ENCODE data around the gene ADH1A. TPM values are rescaled to one million over a fixed set of nuclear protein-coding genes. Genes with fewer than 3 reads are reported as not detected.

Gene ADH1A
- total RNA-seq, 2 experiments from 2014 or later = not detected

- Histone ChIP-seq H3K36me3 (ENCODE audit: insufficient read depth, low read length) (no peaks in the 10 kb centered on the region), H3K27ac (ENCODE audit: low read depth in 1 of 2, low read length in 2 of 2) (no peak overlapping the region), H3K4me1 (ENCODE audit: insufficient read depth, low read length) (no peaks in the 10 kb centered on the region), H3K9me3 (ENCODE audit: control insufficient read depth in 1 of 2, insufficient read depth in 1 of 2, low read length in 2 of 2) (no peaks in the 10 kb centered on the region), H3K27me3 (ENCODE audit: control insufficient read depth in 1 of 2, insufficient read depth in 2 of 2, low read length in 2 of 2) (no peaks in the 10 kb centered on the region), H3K4me3 (ENCODE audit: low read length) (no peak overlapping the region)
- H3K27ac Mint-ChIP-seq = no peak overlapping the region
- H3K4me3 Mint-ChIP-seq = no peak overlapping the region
- ChIA-PET POLR2A (no interaction called here), CTCF (no interaction called here)
- H3K27me3 Mint-ChIP-seq = peaks cover 23% of the 10 kb centered on the region
- TF ChIP-seq CTCF (IDR thresholded peaks at IDR 0.05) = no peak
- intact Hi-C loops (cut with DNase I, micrococcal nuclease) = no loop called here
- H3K4me1 Mint-ChIP-seq (ENCODE audit: low read depth) = no peaks in the 10 kb centered on the region
- ATAC-seq (ENCODE audit: poor library complexity) = no peak
- DNase-seq = no peak
- no peaks in the 10 kb centered on the region for H3K9me3 Mint-ChIP-seq
- no peaks in the 10 kb centered on the region for H3K36me3 Mint-ChIP-seq (ENCODE audit: low read depth)
Measured at GRCh38 chr4:99334880-99335279, 44.1 kb upstream of the ADH1A start.

GRCh38 chr4:99330648-99331047, 39.9 kb upstream of the ADH1A start:
- Histone ChIP-seq H3K4me1 (ENCODE audit: insufficient read depth, low read length) (no peaks in the 10 kb centered on the region), H3K4me3 (ENCODE audit: low read length) (no peak overlapping the region), H3K9me3 (ENCODE audit: control insufficient read depth in 1 of 2, insufficient read depth in 1 of 2, low read length in 2 of 2) (peaks cover 0 to 5% of the 10 kb centered on the region in 2 experiments), H3K27me3 (ENCODE audit: control insufficient read depth in 1 of 2, insufficient read depth in 2 of 2, low read length in 2 of 2) (no peaks in the 10 kb centered on the region), H3K36me3 (ENCODE audit: insufficient read depth, low read length) (no peaks in the 10 kb centered on the region), H3K27ac (ENCODE audit: low read depth in 1 of 2, low read length in 2 of 2) (no peak overlapping the region)
- no peak for ATAC-seq (ENCODE audit: poor library complexity)
- H3K4me1 Mint-ChIP-seq (ENCODE audit: low read depth) = no peaks in the 10 kb centered on the region
- CTCF ChIA-PET = no interaction called here
- H3K27ac Mint-ChIP-seq = no peak overlapping the region
- POLR2A ChIA-PET = no interaction called here
- H3K9me3 Mint-ChIP-seq = no peaks in the 10 kb centered on the region
- peaks cover 11% of the 10 kb centered on the region for H3K27me3 Mint-ChIP-seq
- H3K36me3 Mint-ChIP-seq (ENCODE audit: low read depth) = no peaks in the 10 kb centered on the region
- intact Hi-C loops (cut with DNase I, micrococcal nuclease) = no loop called here
- no peak overlapping the region for H3K4me3 Mint-ChIP-seq
- no peak for DNase-seq
- no peak for TF ChIP-seq CTCF (IDR thresholded peaks at IDR 0.05)

- CTCF ChIA-PET = no interaction called here
- H3K27me3 Mint-ChIP-seq = peaks cover 3% of the 10 kb centered on the region
- intact Hi-C loops (cut with DNase I, micrococcal nuclease) = no loop called here
- H3K9me3 Mint-ChIP-seq = no peaks in the 10 kb centered on the region
- no peaks in the 10 kb centered on the region for H3K36me3 ChIP-seq (ENCODE audit: insufficient read depth, low read length)
- no peaks in the 10 kb centered on the region for H3K4me1 ChIP-seq (ENCODE audit: insufficient read depth, low read length)
- H3K9me3 ChIP-seq (ENCODE audit: control insufficient read depth in 1 of 2, insufficient read depth in 1 of 2, low read length in 2 of 2) = peaks cover 0 to 5% of the 10 kb centered on the region in 2 experiments
- H3K27me3 ChIP-seq (ENCODE audit: control insufficient read depth in 1 of 2, insufficient read depth in 2 of 2, low read length in 2 of 2) = no peaks in the 10 kb centered on the region
- no peaks in the 10 kb centered on the region for H3K36me3 Mint-ChIP-seq (ENCODE audit: low read depth)
- H3K4me3 ChIP-seq (ENCODE audit: low read length) = no peak overlapping the region
- no peak overlapping the region for H3K27ac ChIP-seq (ENCODE audit: low read depth in 1 of 2, low read length in 2 of 2)
- POLR2A ChIA-PET = no interaction called here
- no peak overlapping the region for H3K4me3 Mint-ChIP-seq
- no peak for TF ChIP-seq CTCF (IDR thresholded peaks at IDR 0.05)
- no peak for DNase-seq
- H3K4me1 Mint-ChIP-seq (ENCODE audit: low read depth) = no peaks in the 10 kb centered on the region
- no peak overlapping the region for H3K27ac Mint-ChIP-seq
- ATAC-seq (ENCODE audit: poor library complexity) = no peak
Measured at GRCh38 chr4:99329876-99330275, 39.1 kb upstream of the ADH1A start.
